NT2/D1 (cell line): ENCODE data around the gene HRH1.

Experiments used
- SUZ12 ChIP-seq: IDR thresholded peaks from 2 replicates; pipeline ENCODE4 v1.6.1; 2011; ENCODE audit not compliant: insufficient read length, insufficient read depth; ENCODE audit errors: extremely low read depth
- YY1 ChIP-seq: IDR thresholded peaks from 2 replicates; pipeline ENCODE4 v1.6.1; 2011; ENCODE audit not compliant: insufficient read length, insufficient read depth
- ZNF274 ChIP-seq: IDR thresholded peaks from 2 replicates; pipeline ENCODE4 v1.6.1; 2011; ENCODE audit warnings: mild to moderate bottlenecking, low read depth, low read length

DNA sequence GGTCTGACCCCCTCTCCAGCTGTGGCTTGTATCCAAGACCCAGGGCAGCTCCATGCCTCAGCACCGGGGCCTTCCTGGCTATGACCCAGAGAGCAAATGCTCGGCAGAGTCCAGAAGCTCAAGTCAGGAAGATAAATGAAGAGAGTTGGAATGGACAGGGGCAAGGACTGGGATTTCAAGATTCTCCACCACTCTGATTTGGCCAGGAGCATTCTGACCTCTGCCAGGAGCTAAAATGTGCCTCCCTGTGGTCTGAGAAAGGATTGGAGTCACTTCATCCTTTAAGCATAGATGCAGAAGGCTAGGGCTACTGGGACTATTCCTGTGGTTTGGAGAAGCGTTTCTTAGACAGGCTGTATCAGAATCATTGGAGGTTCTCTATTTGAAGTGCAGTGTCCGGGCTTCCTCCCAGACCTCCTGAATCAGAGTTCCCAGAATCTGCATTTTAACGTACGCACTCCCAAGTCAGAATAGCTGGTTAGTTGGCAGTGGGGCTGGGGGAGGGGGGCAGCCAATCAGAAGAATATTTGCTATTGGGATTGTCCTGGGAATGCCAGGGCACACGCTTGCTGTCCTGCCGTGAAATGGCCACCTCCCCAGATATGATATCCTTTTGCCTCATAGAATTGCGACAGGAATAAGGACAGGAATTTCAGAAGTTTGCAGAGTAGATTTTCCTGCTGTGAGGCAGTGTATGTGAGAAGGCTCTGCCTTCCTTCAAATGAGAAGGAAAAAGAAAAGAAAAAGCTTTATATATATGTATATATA, 57.4 kb downstream of the HRH1 start:
- no peak for TF ChIP-seq SUZ12
- no peak for TF ChIP-seq YY1
- no peak for TF ChIP-seq ZNF274
